CD14-positive monocyte (primary cell): ENCODE measurements around the gene FAM98B. TPM values are rescaled to one million over a fixed set of nuclear protein-coding genes. Genes with fewer than 3 reads are reported as not detected.

Source experiments
- DNase-seq, 3 donors: peaks; one replicate each; pipeline ENCODE4 v3.0.0-alpha.2; 2011 to 2022
- H2AFZ ChIP-seq: 2 replicates; pipeline ENCODE4 v1.6.0; 2012; ENCODE audit warnings: mild to moderate bottlenecking, low read depth, low read length, inconsistent platforms; ENCODE audit not compliant: insufficient read depth, poor library complexity, severe bottlenecking
- H3K27ac ChIP-seq, 2 donors: 1 replicate in 1 of 2; 2 replicates in 1 of 2; pipeline ENCODE4 v1.5.1; 2012 to 2013; ENCODE audit warnings: low read length in 2 of 2, control low read depth in 1 of 2, inconsistent platforms in 1 of 2, low read depth in 1 of 2, mild to moderate bottlenecking in 1 of 2
- H3K27me3 ChIP-seq, 2 donors: one replicate each; pipeline versions ENCODE4 v1.6.0 to v1.6.1; 2011 to 2013; ENCODE audit warnings: low read length in 2 of 2; ENCODE audit not compliant: control insufficient read depth in 2 of 2, insufficient read depth in 2 of 2
- H3K36me3 ChIP-seq, 2 donors: replicated peaks in 1 of 2; 1 replicate in 1 of 2; 2 replicates in 1 of 2; pipeline versions ENCODE4 v1.5.1 to v1.6.1; 2012 to 2013; ENCODE audit warnings: low read length in 2 of 2, control low read depth in 1 of 2, inconsistent platforms in 1 of 2, mild to moderate bottlenecking in 1 of 2; ENCODE audit not compliant: insufficient read depth in 2 of 2, control insufficient read depth in 1 of 2
- H3K4me1 ChIP-seq, 2 donors: 1 replicate in 1 of 2; 2 replicates in 1 of 2; pipeline versions ENCODE4 v1.5.1 to v1.6.1; 2012 to 2013; ENCODE audit warnings: low read length in 2 of 2, control low read depth in 1 of 2, inconsistent platforms in 1 of 2, mild to moderate bottlenecking in 1 of 2, moderate library complexity in 1 of 2; ENCODE audit not compliant: insufficient read depth in 2 of 2, control insufficient read depth in 1 of 2
- H3K4me2 ChIP-seq: replicated peaks from 2 replicates; pipeline ENCODE3; 2012; ENCODE audit warnings: low read length, moderate library complexity, mild to moderate bottlenecking; ENCODE audit not compliant: poor library complexity, severe bottlenecking; ENCODE audit errors: extremely low read depth
- H3K4me3 ChIP-seq, 3 experiments: fragments of 200-600 bp in 1 of 3; sonication (generic) in 1 of 3; replicated peaks in 1 of 3; 1 replicate in 2 of 3; 2 replicates in 1 of 3; pipeline ENCODE4 v1.5.1; 2011 to 2013; ENCODE audit warnings: low read length in 3 of 3, mild to moderate bottlenecking in 3 of 3, control low read depth in 2 of 3, low read depth in 2 of 3, inconsistent platforms in 1 of 3, moderate library complexity in 1 of 3
- H3K79me2 ChIP-seq: 2 replicates; pipeline ENCODE4 v1.6.0; 2012; ENCODE audit warnings: mild to moderate bottlenecking, control low read depth, inconsistent platforms, low read length, moderate library complexity; ENCODE audit not compliant: insufficient read depth
- H3K9ac ChIP-seq: 2 replicates; pipeline ENCODE4 v1.6.0; 2017; ENCODE audit warnings: low read length, mild to moderate bottlenecking; ENCODE audit not compliant: insufficient read depth, poor library complexity, severe bottlenecking
- H3K9me3 ChIP-seq, 2 donors: replicated peaks in 1 of 2; 1 replicate in 1 of 2; 2 replicates in 1 of 2; pipeline versions ENCODE4 v1.5.1 to v1.6.1; 2012 to 2013; ENCODE audit warnings: low read length in 2 of 2, control low read depth in 1 of 2; ENCODE audit not compliant: control insufficient read depth in 1 of 2, insufficient read depth in 1 of 2
- H4K20me1 ChIP-seq: 2 replicates; pipeline ENCODE4 v1.6.0; 2012; ENCODE audit warnings: mild to moderate bottlenecking, low read length, control low read depth, moderate library complexity; ENCODE audit not compliant: insufficient read depth
- H3K27ac Mint-ChIP-seq, 7 donors: one replicate each; pipeline ENCODE4 v1.8.0; 2020; ENCODE audit warnings: mild to moderate bottlenecking in 7 of 7, mixed read lengths in 7 of 7, moderate library complexity in 6 of 7, inconsistent platforms in 2 of 7
- H3K27me3 Mint-ChIP-seq, 3 donors: one replicate each; pipeline ENCODE4 v1.8.0; 2021 to 2022; ENCODE audit warnings: low read depth in 3 of 3, mild to moderate bottlenecking in 3 of 3, mixed read lengths in 3 of 3, moderate library complexity in 3 of 3, inconsistent platforms in 1 of 3
- H3K36me3 Mint-ChIP-seq, 2 donors: one replicate each; pipeline ENCODE4 v1.8.0; 2020; ENCODE audit warnings: mixed read lengths in 2 of 2, inconsistent platforms in 1 of 2, mild to moderate bottlenecking in 1 of 2
- H3K4me1 Mint-ChIP-seq: one replicate; pipeline ENCODE4 v1.8.0; 2020; ENCODE audit warnings: mild to moderate bottlenecking, mixed read lengths
- H3K4me3 Mint-ChIP-seq, 2 donors: one replicate each; pipeline ENCODE4 v1.8.0; 2020; ENCODE audit warnings: mild to moderate bottlenecking in 2 of 2, mixed read lengths in 2 of 2, moderate library complexity in 1 of 2
- H3K9me3 Mint-ChIP-seq, 7 donors: one replicate each; pipeline ENCODE4 v1.8.0; 2020 to 2022; ENCODE audit warnings: mixed read lengths in 7 of 7, mild to moderate bottlenecking in 6 of 7, moderate library complexity in 6 of 7, inconsistent platforms in 2 of 7
- WGBS: methylation state at CpG from one replicate; pipeline ENCODE4 v1.1.5; 2013; ENCODE audit warnings: missing lambda C conversion rate; ENCODE audit not compliant: insufficient coverage; 5-methylcytosine and 5-hydroxymethylcytosine counted together
- intact Hi-C, 2 donors: fragments of 100-400 bp; cut with micrococcal nuclease; formaldehyde crosslinking; loops; one replicate each; pipeline versions ENCODE4 v1.15.0 to v1.15.1; 2023
- polyA plus RNA-seq, 3 donors: library from polyadenylated mRNA; depleted of rRNA in 1 of 3; unstranded in 2 of 3; stranded (reverse) in 1 of 3; fragments of 300-500 nt in 2 of 3; fragments of >200 nt in 1 of 3; fragmentation: Illumina TruSeq in 2 of 3; gene quantifications; 1 replicate in 2 of 3; 2 replicates in 1 of 3; pipeline ENCODE4 v1.2.3, GENCODE V29; 2012 to 2021
- TF ChIP-seq, protein P1 (sequence below): fragments of 200-600 bp; IDR thresholded peaks from one replicate; pipeline ENCODE4 v1.8.0; 2022; ENCODE audit warnings: antibody characterized with exemption, mild to moderate bottlenecking

Gene FAM98B
- polyA plus RNA-seq, 3 donors = 0.41 to 1.3 (median 0.69) TPM

DNA sequence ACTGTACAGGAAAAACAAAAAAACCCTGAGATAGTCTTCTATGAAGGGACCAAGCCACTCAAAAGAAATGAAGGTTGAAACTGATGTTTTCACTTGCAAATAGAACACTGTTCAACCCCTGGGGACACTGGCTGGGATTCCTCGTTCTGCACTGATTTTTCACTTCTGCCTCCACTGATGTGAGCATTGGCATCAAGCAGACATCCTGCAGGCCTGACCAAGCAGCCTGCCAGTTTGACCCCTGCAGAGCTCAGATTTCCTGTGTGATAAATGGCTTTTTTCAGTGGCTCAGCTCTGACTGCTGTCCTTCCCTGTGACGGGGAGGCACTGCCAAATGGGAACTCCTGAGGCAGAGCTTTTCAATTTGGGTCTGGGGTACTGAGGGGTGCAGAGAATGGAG is 60.7 kb downstream of the FAM98B start:
- intact Hi-C loops = no loop called here

DNA sequence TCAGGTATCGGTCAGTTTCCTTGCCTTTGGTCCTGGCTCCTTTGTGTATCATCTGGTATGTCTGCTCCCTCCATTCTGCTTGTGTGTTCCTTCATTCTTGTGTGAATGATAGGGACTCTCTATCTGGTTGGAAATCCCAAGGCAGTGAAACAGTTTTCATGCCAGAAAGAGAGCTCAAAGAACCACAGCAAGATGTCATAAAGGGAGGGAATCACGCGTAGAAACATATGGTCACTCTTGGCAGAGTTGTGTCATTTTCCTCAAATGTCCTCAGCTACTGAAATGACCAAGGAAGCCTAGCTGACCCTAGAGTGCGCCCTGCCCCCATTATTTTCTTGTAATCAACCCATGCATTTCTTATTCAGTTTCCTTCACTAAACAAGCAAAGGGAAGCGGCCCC is 62.7 kb downstream of the FAM98B start:
- intact Hi-C loops = no loop called here
- Mint-ChIP-seq H3K27me3 (peaks cover 0 to 6% (median 5%) of the 10 kb centered on the region in 3 donors), H3K4me3 (no peak overlapping the region), H3K9me3 (no peaks in the 10 kb centered on the region), H3K27ac (no peak overlapping the region), H3K36me3 (no peaks in the 10 kb centered on the region), H3K4me1 (no peaks in the 10 kb centered on the region)
- no peak for DNase-seq
- H3K36me3 ChIP-seq = no peaks in the 10 kb centered on the region
- H3K4me1 ChIP-seq = no peaks in the 10 kb centered on the region
- H3K9ac ChIP-seq = no peak overlapping the region
- H2AFZ ChIP-seq = no peak overlapping the region
- H3K79me2 ChIP-seq = no peaks in the 10 kb centered on the region
- no peaks in the 10 kb centered on the region for H3K9me3 ChIP-seq
- TF ChIP-seq, protein P1, sequence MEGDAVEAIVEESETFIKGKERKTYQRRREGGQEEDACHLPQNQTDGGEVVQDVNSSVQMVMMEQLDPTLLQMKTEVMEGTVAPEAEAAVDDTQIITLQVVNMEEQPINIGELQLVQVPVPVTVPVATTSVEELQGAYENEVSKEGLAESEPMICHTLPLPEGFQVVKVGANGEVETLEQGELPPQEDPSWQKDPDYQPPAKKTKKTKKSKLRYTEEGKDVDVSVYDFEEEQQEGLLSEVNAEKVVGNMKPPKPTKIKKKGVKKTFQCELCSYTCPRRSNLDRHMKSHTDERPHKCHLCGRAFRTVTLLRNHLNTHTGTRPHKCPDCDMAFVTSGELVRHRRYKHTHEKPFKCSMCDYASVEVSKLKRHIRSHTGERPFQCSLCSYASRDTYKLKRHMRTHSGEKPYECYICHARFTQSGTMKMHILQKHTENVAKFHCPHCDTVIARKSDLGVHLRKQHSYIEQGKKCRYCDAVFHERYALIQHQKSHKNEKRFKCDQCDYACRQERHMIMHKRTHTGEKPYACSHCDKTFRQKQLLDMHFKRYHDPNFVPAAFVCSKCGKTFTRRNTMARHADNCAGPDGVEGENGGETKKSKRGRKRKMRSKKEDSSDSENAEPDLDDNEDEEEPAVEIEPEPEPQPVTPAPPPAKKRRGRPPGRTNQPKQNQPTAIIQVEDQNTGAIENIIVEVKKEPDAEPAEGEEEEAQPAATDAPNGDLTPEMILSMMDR = no peak
- no peak overlapping the region for H3K4me3 ChIP-seq
- H3K4me2 ChIP-seq = no peak overlapping the region
- H3K27ac ChIP-seq = no peak overlapping the region
- H3K27me3 ChIP-seq = no peaks in the 10 kb centered on the region
- no peaks in the 10 kb centered on the region for H4K20me1 ChIP-seq
- 95% methylated on average over 4 of the region's 5 CpGs for WGBS

More for the DNA sequence above, 60.7 kb downstream of the FAM98B start:
- no peak overlapping the region for H3K4me3 ChIP-seq
- H3K27me3 ChIP-seq = no peaks in the 10 kb centered on the region
- WGBS = 79% methylated on average over 2 of the region's 2 CpGs
- no peaks in the 10 kb centered on the region for H4K20me1 ChIP-seq
- H3K4me1 Mint-ChIP-seq = no peaks in the 10 kb centered on the region
- H3K36me3 Mint-ChIP-seq = no peaks in the 10 kb centered on the region
- H3K79me2 ChIP-seq = no peaks in the 10 kb centered on the region
- TF ChIP-seq, protein P1 = no peak
- no peak overlapping the region for H3K4me3 Mint-ChIP-seq
- H3K9ac ChIP-seq = no peak overlapping the region
- no peak overlapping the region for H3K27ac Mint-ChIP-seq
- H3K9me3 ChIP-seq = no peaks in the 10 kb centered on the region
- no peak overlapping the region for H3K27ac ChIP-seq
- no peak overlapping the region for H3K4me2 ChIP-seq
- peaks cover 3 to 5% (median 3%) of the 10 kb centered on the region in 3 donors for H3K27me3 Mint-ChIP-seq
- no peaks in the 10 kb centered on the region for H3K4me1 ChIP-seq
- H3K9me3 Mint-ChIP-seq = no peaks in the 10 kb centered on the region
- no peak for DNase-seq
- no peak overlapping the region for H2AFZ ChIP-seq
- no peaks in the 10 kb centered on the region for H3K36me3 ChIP-seq
